Common myeloid progenitor, CD34-positive (primary cell): Measurements from ENCODE around the gene KDM2B.

Experiments used
- CTCF ChIA-PET: fragments of 350-600 bp; sonication (Branson Sonifier 250); formaldehyde crosslinking; loops from one replicate; lab custom pipeline; 2021; ENCODE audit warnings: antibody characterized with exemption; lab: Charles Lee
- POLR2A ChIA-PET: fragments of 350-600 bp; sonication (Branson Sonifier 250); formaldehyde crosslinking; loops from one replicate; lab custom pipeline; 2021; ENCODE audit warnings: antibody characterized with exemption; lab: Charles Lee
- DNase-seq, 3 donors: peaks; one replicate each; pipeline versions ENCODE4 v3.0.0 to v3.0.0-alpha.2; 2013
- H3K27ac ChIP-seq, 2 experiments: 1 replicate in 1 of 2; 2 replicates in 1 of 2; pipeline ENCODE4 v1.7.0; 2013; ENCODE audit warnings: inconsistent platforms in 2 of 2, low read length in 2 of 2, mild to moderate bottlenecking in 2 of 2, low read depth in 1 of 2, moderate library complexity in 1 of 2; ENCODE audit not compliant: severe bottlenecking in 2 of 2, insufficient read depth in 1 of 2, poor library complexity in 1 of 2
- H3K27me3 ChIP-seq, 5 experiments: replicated peaks in 2 of 5; 1 replicate in 3 of 5; 2 replicates in 2 of 5; pipeline versions ENCODE4 v1.6.1 to v1.7.0; 2013; ENCODE audit warnings: low read length in 4 of 5, mild to moderate bottlenecking in 2 of 5, moderate library complexity in 2 of 5, inconsistent platforms in 1 of 5; ENCODE audit not compliant: insufficient read depth in 5 of 5, control insufficient read depth in 4 of 5
- H3K36me3 ChIP-seq, 4 experiments: 1 replicate in 2 of 4; 2 replicates in 2 of 4; pipeline versions ENCODE4 v1.6.1 to v1.7.0; 2013; ENCODE audit warnings: low read length in 3 of 4, control low read depth in 1 of 4, mild to moderate bottlenecking in 1 of 4; ENCODE audit not compliant: control insufficient read depth in 4 of 4, insufficient read depth in 4 of 4
- H3K4me1 ChIP-seq, 4 experiments: 1 replicate in 3 of 4; 2 replicates in 1 of 4; pipeline versions ENCODE4 v1.6.1 to v1.7.1; 2013; ENCODE audit warnings: low read length in 3 of 4, mild to moderate bottlenecking in 3 of 4, control low read depth in 1 of 4, inconsistent platforms in 1 of 4, moderate library complexity in 1 of 4; ENCODE audit not compliant: control insufficient read depth in 4 of 4, insufficient read depth in 4 of 4; ENCODE audit errors: control extremely low read depth in 1 of 4
- H3K4me3 ChIP-seq, 7 experiments: 1 replicate in 4 of 7; 2 replicates in 3 of 7; pipeline versions ENCODE4 v1.5.1 to v1.7.0; 2013; ENCODE audit warnings: mild to moderate bottlenecking in 7 of 7, low read length in 6 of 7, moderate library complexity in 6 of 7, inconsistent platforms in 2 of 7, low read depth in 2 of 7, control low read depth in 1 of 7; ENCODE audit not compliant: insufficient read depth in 4 of 7, control insufficient read depth in 1 of 7; ENCODE audit errors: extremely low read depth in 1 of 7
- H3K9me3 ChIP-seq, 5 experiments: 1 replicate in 4 of 5; 2 replicates in 1 of 5; pipeline versions ENCODE4 v1.6.1 to v1.7.1; 2013; ENCODE audit warnings: low read length in 4 of 5, mild to moderate bottlenecking in 2 of 5, inconsistent platforms in 1 of 5, low read depth in 1 of 5, moderate library complexity in 1 of 5; ENCODE audit not compliant: control insufficient read depth in 4 of 5, insufficient read depth in 2 of 5; ENCODE audit errors: control extremely low read depth in 1 of 5
- whole genome bisulfite sequencing: methylation state at CpG from one replicate; pipeline ENCODE4 v1.1.5; 2013; ENCODE audit not compliant: insufficient coverage; 5-methylcytosine and 5-hydroxymethylcytosine counted together

Gene KDM2B

DNA sequence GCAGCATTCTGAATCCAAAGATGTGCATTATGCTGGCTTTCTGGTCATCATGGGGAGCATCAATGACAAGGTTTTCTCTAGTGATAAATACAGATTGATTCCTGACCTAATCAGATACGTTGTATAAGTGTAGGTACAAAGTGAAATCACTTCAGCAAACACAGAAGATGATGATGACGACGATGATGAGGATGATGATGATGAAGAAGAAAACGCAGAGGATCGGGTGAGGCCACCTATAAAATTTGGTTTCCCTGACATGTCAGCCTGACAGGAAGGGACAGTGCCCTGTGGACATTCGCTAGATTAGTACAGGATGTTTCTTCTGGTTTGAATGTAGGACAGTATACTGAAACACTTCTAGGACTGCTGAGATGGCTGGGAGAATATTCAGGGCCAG is 160.7 kb downstream of the KDM2B start:
- POLR2A ChIA-PET = no interaction called here
- CTCF ChIA-PET = interaction anchor here (0.9 kb wide), 1 partner anchor 31 kb away, joined by 3 read pairs; no protein-coding TSS in a partner anchor
- WGBS = 100% methylated on average over 6 of the region's 6 CpGs
- no peak for DNase-seq
- no peaks in the 10 kb centered on the region for H3K27me3 ChIP-seq
- H3K36me3 ChIP-seq = peaks cover 32 to 87% (median 64%) of the 10 kb centered on the region in 4 experiments
- no peak overlapping the region for H3K27ac ChIP-seq
- H3K4me1 ChIP-seq = peaks cover 0 to 10% (median 0%) of the 10 kb centered on the region in 4 experiments
- H3K4me3 ChIP-seq = no peak overlapping the region
- peaks cover 0 to 4% (median 0%) of the 10 kb centered on the region in 5 experiments for H3K9me3 ChIP-seq

- WGBS = 100% methylated on average over 5 of the region's 6 CpGs
- Histone ChIP-seq H3K9me3 (no peaks in the 10 kb centered on the region), H3K27me3 (no peaks in the 10 kb centered on the region), H3K4me3 (no peak overlapping the region), H3K4me1 (no peaks in the 10 kb centered on the region), H3K36me3 (peaks cover 30 to 75% (median 52%) of the 10 kb centered on the region in 4 experiments), H3K27ac (peak overlapping the region in 1 of 2 experiments; percentile 25)
- DNase-seq = no peak
- POLR2A ChIA-PET = interaction anchor here (0.7 kb wide), 1 partner anchor 883 kb away, joined by 4 read pairs; a partner anchor contains a TSS
- CTCF ChIA-PET = interaction anchor here (1.0 to 1.8 kb wide), 2 partner anchors 25 to 84 kb away, joined by 3 to 8 read pairs; no protein-coding TSS in a partner anchor
Observed at GRCh38 chr12:121417847-121418246, 163.0 kb downstream of the KDM2B start.

DNA sequence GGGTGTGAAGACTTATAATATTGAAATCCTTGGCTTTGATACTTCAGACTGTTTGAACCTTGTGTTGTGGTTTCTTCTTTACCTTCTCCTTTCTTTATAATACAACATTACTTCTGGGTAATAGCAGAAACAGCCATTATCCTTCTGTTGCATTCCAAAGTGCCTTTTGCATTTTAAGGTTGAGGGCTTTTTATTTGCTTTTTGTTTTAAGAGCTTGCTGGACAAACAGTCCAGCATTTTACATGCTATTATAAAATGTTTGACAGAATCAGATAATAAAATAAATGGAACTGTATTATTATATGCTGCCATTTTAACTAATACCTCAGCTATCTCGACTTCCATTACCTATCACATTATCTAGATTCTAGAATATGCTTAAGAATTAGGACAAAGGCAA is 166.9 kb downstream of the KDM2B start:
- Histone ChIP-seq H3K27ac (no peak overlapping the region), H3K4me3 (no peak overlapping the region), H3K9me3 (no peaks in the 10 kb centered on the region), H3K4me1 (no peaks in the 10 kb centered on the region), H3K27me3 (no peaks in the 10 kb centered on the region), H3K36me3 (peaks cover 18 to 41% (median 27%) of the 10 kb centered on the region in 4 experiments)
- POLR2A ChIA-PET = no interaction called here
- CTCF ChIA-PET = no interaction called here
- DNase-seq = no peak
- no CpG with 5 or more reads among the region's 1 CpG for WGBS

GRCh38 chr12:121405211-121405610 is 175.6 kb downstream of the KDM2B start:
- WGBS = 87% methylated on average over 2 of the region's 2 CpGs
- ChIA-PET POLR2A (interaction anchor here (0.6 kb wide), 1 partner anchor 120 kb away, joined by 3 read pairs; no protein-coding TSS in a partner anchor), CTCF (interaction anchor here (1.2 to 4.6 kb wide), 3 partner anchors 11 to 71 kb away, joined by 4 to 15 read pairs (median 12); no protein-coding TSS in a partner anchor)
- Histone ChIP-seq H3K4me1 (peaks cover 7 to 16% (median 13%) of the 10 kb centered on the region in 4 experiments), H3K27ac (no peak overlapping the region), H3K27me3 (no peaks in the 10 kb centered on the region), H3K4me3 (no peak overlapping the region), H3K9me3 (no peaks in the 10 kb centered on the region), H3K36me3 (peaks cover 15 to 41% (median 26%) of the 10 kb centered on the region in 4 experiments)
- no peak for DNase-seq

- Histone ChIP-seq H3K4me3 (no peak overlapping the region), H3K4me1 (peaks cover 7 to 16% (median 13%) of the 10 kb centered on the region in 4 experiments), H3K27me3 (no peaks in the 10 kb centered on the region), H3K36me3 (peaks cover 15 to 41% (median 26%) of the 10 kb centered on the region in 4 experiments), H3K27ac (no peak overlapping the region), H3K9me3 (no peaks in the 10 kb centered on the region)
- ChIA-PET CTCF (interaction anchor here (1.2 to 4.6 kb wide), 3 partner anchors 11 to 71 kb away, joined by 4 to 15 read pairs (median 12); no protein-coding TSS in a partner anchor), POLR2A (interaction anchor here (0.6 kb wide), 1 partner anchor 120 kb away, joined by 3 read pairs; no protein-coding TSS in a partner anchor)
- DNase-seq = peak in 2 of 3 donors; percentile 10 to 17
- no CpG with 5 or more reads among the region's 1 CpG for WGBS
Observed at GRCh38 chr12:121404734-121405133, 176.1 kb downstream of the KDM2B start.

DNA sequence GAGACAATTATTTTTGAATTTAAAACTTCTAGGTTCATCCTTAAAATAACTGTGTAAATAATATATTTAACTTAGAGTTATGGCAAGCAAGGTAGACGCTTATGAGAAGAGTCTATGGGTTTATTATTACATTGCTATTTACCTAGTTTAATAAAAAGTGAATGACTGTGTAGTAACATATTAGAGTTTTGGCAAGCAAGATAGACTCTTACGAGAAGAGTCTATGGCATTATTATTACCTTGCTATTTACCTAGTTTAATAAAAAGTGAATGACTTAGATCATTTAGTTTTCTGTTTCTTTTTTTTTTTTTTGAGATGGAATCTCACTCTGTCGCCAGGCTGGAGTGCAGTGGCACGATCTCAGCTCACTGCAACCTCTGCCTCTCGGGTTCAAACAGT is 177.1 kb downstream of the KDM2B start:
- no peaks in the 10 kb centered on the region for H3K27me3 ChIP-seq
- peaks cover 10 to 39% (median 24%) of the 10 kb centered on the region in 4 experiments for H3K36me3 ChIP-seq

More for the DNA sequence above, 177.1 kb downstream of the KDM2B start:
- CTCF ChIA-PET = interaction anchor here (0.8 to 4.6 kb wide), 2 partner anchors 12 to 43 kb away, joined by 3 to 15 read pairs; no protein-coding TSS in a partner anchor
- WGBS = 91% methylated on average over 3 of the region's 5 CpGs
- no peak overlapping the region for H3K4me3 ChIP-seq
- H3K9me3 ChIP-seq = no peaks in the 10 kb centered on the region
- POLR2A ChIA-PET = no interaction called here
- no peak overlapping the region for H3K27ac ChIP-seq
- no peak for DNase-seq
- peaks cover 14 to 26% (median 14%) of the 10 kb centered on the region in 4 experiments for H3K4me1 ChIP-seq
